Measurements from ENCODE around the gene KDSR.

The KDSR gene

DNA sequence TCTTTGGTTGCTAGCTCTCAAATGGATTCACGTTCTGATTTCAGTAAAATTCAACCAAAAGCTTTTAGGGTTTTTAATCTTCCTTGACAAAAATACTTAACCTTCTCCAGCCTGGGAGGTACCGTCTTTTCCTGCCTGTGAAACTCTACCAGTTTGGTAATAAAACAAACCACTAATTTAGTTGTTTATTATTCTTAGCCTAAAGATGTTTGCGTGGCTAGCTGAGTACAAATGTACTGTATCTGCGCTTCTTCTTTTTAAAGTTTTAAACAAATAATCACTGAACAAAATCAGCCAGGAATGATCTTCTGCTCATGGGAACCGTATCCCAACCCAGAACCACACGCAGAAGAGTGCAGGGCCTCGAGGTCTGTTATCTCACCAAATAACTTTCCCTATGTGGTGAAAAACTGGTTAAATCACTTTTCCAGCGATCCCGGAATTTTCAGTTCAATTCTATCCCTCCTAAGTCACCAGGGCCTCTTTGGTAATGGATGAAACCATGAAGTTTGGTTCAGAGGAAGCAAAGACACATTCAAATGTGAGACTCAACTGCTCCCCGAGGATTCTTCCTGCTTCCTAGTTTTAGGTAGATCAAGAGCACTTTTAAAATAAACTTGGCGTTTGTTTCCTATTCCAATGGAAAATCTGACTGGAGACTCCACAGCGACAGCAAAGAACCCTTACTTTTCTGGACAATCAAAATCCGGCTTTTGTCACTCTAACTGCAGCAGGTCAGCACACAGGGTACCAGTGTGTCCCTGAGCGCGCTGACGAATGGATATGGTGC, 83.5 kb downstream of the KDSR start:
- DNase-seq (ENCODE audit: low read depth), result no peak

GRCh38 chr18:63282793-63283192, 84.2 kb downstream of the KDSR start:
- no peak for DNase-seq (ENCODE audit: low read depth)
